Colonic mucosa (tissue), 4 donors: ENCODE data around the gene HDAC9. TPM values are rescaled to one million over a fixed set of nuclear protein-coding genes. Genes with fewer than 3 reads are reported as not detected.

Experiments
- DNase-seq: peaks from one replicate; pipeline ENCODE4 v3.0.0-alpha.2; 2020
- H3K27ac ChIP-seq: fragments of 200-600 bp; one replicate; pipeline ENCODE4 v1.8.0; 2021
- H3K27me3 ChIP-seq: fragments of 200-600 bp; one replicate; pipeline ENCODE4 v1.8.0; 2021
- H3K36me3 ChIP-seq: fragments of 200-600 bp; one replicate; pipeline ENCODE4 v1.8.0; 2021
- H3K4me1 ChIP-seq: fragments of 200-600 bp; one replicate; pipeline ENCODE4 v1.8.0; 2021; ENCODE audit warnings: mild to moderate bottlenecking
- H3K4me3 ChIP-seq: fragments of 200-600 bp; one replicate; pipeline ENCODE4 v1.8.0; 2021
- H3K9ac ChIP-seq, 2 donors: one replicate each; pipeline ENCODE4 v1.7.0; 2013; ENCODE audit warnings: control low read depth in 2 of 2, low read depth in 2 of 2, low read length in 2 of 2
- H3K9me3 ChIP-seq: fragments of 200-600 bp; one replicate; pipeline ENCODE4 v1.8.0; 2021
- CTCF ChIP-seq: fragments of 200-600 bp; IDR thresholded peaks from one replicate; pipeline ENCODE4 v1.8.0; 2022; ENCODE audit warnings: antibody characterized with exemption, mild to moderate bottlenecking
- intact Hi-C: fragments of 100-400 bp; cut with DNase I; formaldehyde crosslinking; loops from one replicate; pipeline ENCODE4 v1.14.1; 2022
- total RNA-seq, 2 donors: library from RNA; stranded (reverse); fragmentation: NEBNext Ultra II Directional in 1 of 2; extraction: Animal tissue kit (Norgen Biotek cat#: 25700) in 1 of 2; gene quantifications; one replicate each; pipeline ENCODE4 v1.2.1, GENCODE V29; 2021
- donor health status: healthy.
- donor health status: DM: no; HTN: no; CAD: no.
- donor health status: DM: no; HTN: no; CAD: no.

Gene HDAC9
- total RNA-seq, 2 donors from 2014 or later = 2.6 to 8.7 TPM

GRCh38 chr7:18637516-18637915 is 142.0 kb downstream of the HDAC9 start:
- no peaks in the 10 kb centered on the region for H3K27me3 ChIP-seq
- TF ChIP-seq CTCF = no peak
- DNase-seq = no peak
- no peaks in the 10 kb centered on the region for H3K4me1 ChIP-seq
- no peaks in the 10 kb centered on the region for H3K9me3 ChIP-seq
- H3K4me3 ChIP-seq = no peak overlapping the region
- intact Hi-C loops = no loop called here
- no peaks in the 10 kb centered on the region for H3K36me3 ChIP-seq
- no peak overlapping the region for H3K9ac ChIP-seq
- H3K27ac ChIP-seq = no peak overlapping the region

GRCh38 chr7:18638594-18639452 is 143.3 kb downstream of the HDAC9 start:
- Histone ChIP-seq H3K27ac (no peak overlapping the region), H3K9me3 (no peaks in the 10 kb centered on the region), H3K4me3 (no peak overlapping the region), H3K4me1 (no peaks in the 10 kb centered on the region), H3K27me3 (no peaks in the 10 kb centered on the region), H3K9ac (no peak overlapping the region), H3K36me3 (no peaks in the 10 kb centered on the region)
- intact Hi-C loops = no loop called here
- no peak for TF ChIP-seq CTCF
- DNase-seq = no peak

GRCh38 chr7:18639711-18640110 is 144.2 kb downstream of the HDAC9 start:
- Histone ChIP-seq H3K27me3 (no peaks in the 10 kb centered on the region), H3K27ac (no peak overlapping the region), H3K36me3 (no peaks in the 10 kb centered on the region), H3K4me3 (no peak overlapping the region), H3K9ac (no peak overlapping the region), H3K9me3 (no peaks in the 10 kb centered on the region), H3K4me1 (no peaks in the 10 kb centered on the region)
- intact Hi-C loops = no loop called here
- no peak for DNase-seq
- TF ChIP-seq CTCF = no peak

- H3K27me3 ChIP-seq = no peaks in the 10 kb centered on the region
- TF ChIP-seq CTCF = no peak
- H3K27ac ChIP-seq = no peak overlapping the region
- intact Hi-C loops = no loop called here
- H3K4me1 ChIP-seq = no peaks in the 10 kb centered on the region
- no peak overlapping the region for H3K4me3 ChIP-seq
- H3K9me3 ChIP-seq = no peaks in the 10 kb centered on the region
- no peak for DNase-seq
- H3K9ac ChIP-seq = no peak overlapping the region
- no peaks in the 10 kb centered on the region for H3K36me3 ChIP-seq
Measured at GRCh38 chr7:18644981-18645380, 149.4 kb downstream of the HDAC9 start.

GRCh38 chr7:18647582-18647981 is 152.0 kb downstream of the HDAC9 start:
- H3K4me3 ChIP-seq = no peak overlapping the region
- no peaks in the 10 kb centered on the region for H3K36me3 ChIP-seq
- H3K9ac ChIP-seq = no peak overlapping the region
- intact Hi-C loops = no loop called here
- no peaks in the 10 kb centered on the region for H3K9me3 ChIP-seq
- H3K27me3 ChIP-seq = no peaks in the 10 kb centered on the region
- no peak for DNase-seq
- no peak for TF ChIP-seq CTCF
- H3K4me1 ChIP-seq = no peaks in the 10 kb centered on the region
- no peak overlapping the region for H3K27ac ChIP-seq
